Naive thymus-derived CD8-positive, alpha-beta T cell (primary cell): ENCODE results near the gene S100A13. TPM values are rescaled to one million over a fixed set of nuclear protein-coding genes. Genes with fewer than 3 reads are reported as not detected.

Experiments
- ATAC-seq, 2 donors: fragments of 150-1000 bp; cut with Tn5 transposase in 1 of 2; sonication (Bioruptor Pico), chemical (Tn5 transposase) in 1 of 2; 1 replicate in 1 of 2; 2 replicates in 1 of 2; pipeline ENCODE4 v1.10.0; 2021; ENCODE audit warnings: mild to moderate bottlenecking in 2 of 2, moderate library complexity in 2 of 2
- POLR2A ChIA-PET: fragments of 350-600 bp; sonication (Branson Sonifier 250); formaldehyde crosslinking; loops from one replicate; lab custom pipeline; 2021; ENCODE audit warnings: antibody characterized with exemption; lab: Charles Lee
- DNase-seq, 10 donors: peaks; one replicate each; pipeline versions ENCODE4 v3.0.0 to v3.0.0-alpha.2; 2020 to 2022
- H3K27ac Mint-ChIP-seq, 10 donors: one replicate each; pipeline ENCODE4 v1.8.0; 2020 to 2022; ENCODE audit warnings: mild to moderate bottlenecking in 10 of 10, mixed read lengths in 10 of 10, moderate library complexity in 4 of 10, inconsistent platforms in 1 of 10
- H3K27me3 Mint-ChIP-seq, 5 donors: one replicate each; pipeline ENCODE4 v1.8.0; 2021 to 2022; ENCODE audit warnings: mixed read lengths in 5 of 5
- H3K36me3 Mint-ChIP-seq, 3 donors: one replicate each; pipeline ENCODE4 v1.8.0; 2020 to 2022; ENCODE audit warnings: mixed read lengths in 3 of 3, mild to moderate bottlenecking in 2 of 3, inconsistent platforms in 1 of 3
- H3K4me1 Mint-ChIP-seq, 4 donors: one replicate each; pipeline ENCODE4 v1.8.0; 2021 to 2022; ENCODE audit warnings: mixed read lengths in 4 of 4
- H3K4me3 Mint-ChIP-seq, 10 donors: one replicate each; pipeline ENCODE4 v1.8.0; 2020 to 2022; ENCODE audit warnings: mild to moderate bottlenecking in 10 of 10, mixed read lengths in 10 of 10, moderate library complexity in 6 of 10, inconsistent platforms in 1 of 10
- H3K9me3 Mint-ChIP-seq, 9 donors: one replicate each; pipeline ENCODE4 v1.8.0; 2020 to 2022; ENCODE audit warnings: mixed read lengths in 9 of 9, mild to moderate bottlenecking in 3 of 9, inconsistent platforms in 1 of 9, moderate library complexity in 1 of 9
- polyA plus RNA-seq, 3 donors: library from polyadenylated mRNA; unstranded; fragments of 300-500 nt; fragmentation: Illumina TruSeq; gene quantifications; one replicate each; pipeline ENCODE4 v1.2.3, GENCODE V29; 2021
- total RNA-seq, 8 experiments: library from RNA in 2 of 8; stranded (reverse) in 2 of 8; gene quantifications; one replicate each; pipeline ENCODE4 v1.2.3 and lab custom pipeline; 2021 to 2026

Gene S100A13
- total and polyA plus RNA-seq, 5 experiments from 2014 or later, result 0.94 to 6.0 (median 1.9) TPM

- H3K4me1 Mint-ChIP-seq, result peaks cover 7 to 14% (median 10%) of the 10 kb centered on the region in 4 donors
- H3K36me3 Mint-ChIP-seq, result no peaks in the 10 kb centered on the region
- ATAC-seq (no peak), DNase-seq (no peak)
- H3K9me3 Mint-ChIP-seq, result no peaks in the 10 kb centered on the region
- no peak overlapping the region for H3K27ac Mint-ChIP-seq
- POLR2A ChIA-PET, result interaction anchor here (1.4 kb wide), 1 partner anchor 8 kb away, joined by 7 read pairs; the partner anchor contains the start of gene CHTOP
- peaks cover 0 to 17% (median 11%) of the 10 kb centered on the region in 5 donors for H3K27me3 Mint-ChIP-seq
- no peak overlapping the region for H3K4me3 Mint-ChIP-seq
Measured at GRCh38 chr1:153624965-153625611, 2.2 kb downstream of the S100A13 start.

GRCh38 chr1:153623101-153623500 is 4.2 kb downstream of the S100A13 start:
- H3K36me3 Mint-ChIP-seq, result no peaks in the 10 kb centered on the region
- no peak for DNase-seq
- no peak overlapping the region for H3K4me3 Mint-ChIP-seq
- no peaks in the 10 kb centered on the region for H3K9me3 Mint-ChIP-seq
- H3K27ac Mint-ChIP-seq, result no peak overlapping the region
- POLR2A ChIA-PET, result interaction anchor here (0.7 kb wide), 1 partner anchor 24 kb away, joined by 4 read pairs; no protein-coding TSS in a partner anchor
- H3K27me3 Mint-ChIP-seq, result peaks cover 0 to 17% (median 11%) of the 10 kb centered on the region in 5 donors
- no peak for ATAC-seq
- H3K4me1 Mint-ChIP-seq, result peaks cover 7 to 14% (median 10%) of the 10 kb centered on the region in 4 donors

- H3K9me3 Mint-ChIP-seq, result no peaks in the 10 kb centered on the region
- H3K4me1 Mint-ChIP-seq, result peaks cover 0 to 8% (median 0%) of the 10 kb centered on the region in 4 donors
- POLR2A ChIA-PET, result interaction anchor here (1.0 to 1.7 kb wide), 2 partner anchors 15 to 68 kb away, joined by 3 to 6 read pairs; partner anchors contain the start of gene CHTOP
- no peaks in the 10 kb centered on the region for H3K27me3 Mint-ChIP-seq
- no peaks in the 10 kb centered on the region for H3K36me3 Mint-ChIP-seq
- H3K4me3 Mint-ChIP-seq, result no peak overlapping the region
- ATAC-seq (no peak), DNase-seq (no peak)
- no peak overlapping the region for H3K27ac Mint-ChIP-seq
Measured at GRCh38 chr1:153619171-153619570, 8.1 kb downstream of the S100A13 start.

- Mint-ChIP-seq H3K27ac (peak overlapping the region in 1 of 10 donors; percentile 28), H3K9me3 (no peaks in the 10 kb centered on the region), H3K4me3 (no peak overlapping the region), H3K27me3 (no peaks in the 10 kb centered on the region), H3K36me3 (no peaks in the 10 kb centered on the region), H3K4me1 (peaks cover 0 to 6% (median 0%) of the 10 kb centered on the region in 4 donors)
- POLR2A ChIA-PET, result no interaction called here
- ATAC-seq (peak in 1 of 2 donors; percentile 72), DNase-seq (peak in 6 of 10 donors; percentile 23 to 54 (median 42))
Measured at GRCh38 chr1:153617663-153618062, 9.6 kb downstream of the S100A13 start.

- no peaks in the 10 kb centered on the region for H3K27me3 Mint-ChIP-seq
- H3K4me3 Mint-ChIP-seq, result no peak overlapping the region
- no peaks in the 10 kb centered on the region for H3K36me3 Mint-ChIP-seq
- ATAC-seq, result no peak
- H3K4me1 Mint-ChIP-seq, result peaks cover 0 to 6% (median 0%) of the 10 kb centered on the region in 4 donors
- no peak for DNase-seq
- H3K9me3 Mint-ChIP-seq, result no peaks in the 10 kb centered on the region
- no peak overlapping the region for H3K27ac Mint-ChIP-seq
- POLR2A ChIA-PET, result no interaction called here
Measured at GRCh38 chr1:153616917-153617311, 10.4 kb downstream of the S100A13 start.

GRCh38 chr1:153616144-153616916 is 11.0 kb downstream of the S100A13 start, which contains the start of gene S100A14:
Gene S100A14, minus strand, starts transcription at chr1:153616325. Its CDS starts 467 bp downstream, at chr1:153615858.
- Mint-ChIP-seq H3K36me3 (no peaks in the 10 kb centered on the region), H3K27me3 (no peaks in the 10 kb centered on the region), H3K9me3 (no peaks in the 10 kb centered on the region), H3K4me1 (peaks cover 0 to 6% (median 0%) of the 10 kb centered on the region in 4 donors), H3K4me3 (no peak within 1 kb of the TSS), H3K27ac (peak within 1 kb of the TSS in 2 of 10 donors; percentile 14 to 57)
- no peak for DNase-seq
- POLR2A ChIA-PET, result no interaction called here
- ATAC-seq, result no peak

GRCh38 chr1:153615406-153615805 is 11.9 kb downstream of the S100A13 start:
- Mint-ChIP-seq H3K9me3 (no peaks in the 10 kb centered on the region), H3K4me1 (peaks cover 0 to 6% (median 0%) of the 10 kb centered on the region in 4 donors), H3K27me3 (no peaks in the 10 kb centered on the region), H3K36me3 (no peaks in the 10 kb centered on the region), H3K27ac (peak overlapping the region in 1 of 10 donors; percentile 57), H3K4me3 (no peak overlapping the region)
- POLR2A ChIA-PET, result no interaction called here
- ATAC-seq, result no peak
- no peak for DNase-seq

- no peak overlapping the region for H3K27ac Mint-ChIP-seq
- ATAC-seq, result no peak
- H3K36me3 Mint-ChIP-seq, result no peaks in the 10 kb centered on the region
- no peaks in the 10 kb centered on the region for H3K27me3 Mint-ChIP-seq
- DNase-seq, result no peak
- no peak overlapping the region for H3K4me3 Mint-ChIP-seq
- POLR2A ChIA-PET, result no interaction called here
- H3K4me1 Mint-ChIP-seq, result peaks cover 0 to 6% (median 0%) of the 10 kb centered on the region in 4 donors
- H3K9me3 Mint-ChIP-seq, result no peaks in the 10 kb centered on the region
Measured at GRCh38 chr1:153614906-153615305, 12.4 kb downstream of the S100A13 start.

- Mint-ChIP-seq H3K9me3 (no peaks in the 10 kb centered on the region), H3K36me3 (no peaks in the 10 kb centered on the region), H3K4me1 (peaks cover 0 to 6% (median 0%) of the 10 kb centered on the region in 4 donors), H3K27me3 (no peaks in the 10 kb centered on the region), H3K4me3 (no peak overlapping the region), H3K27ac (no peak overlapping the region)
- POLR2A ChIA-PET, result no interaction called here
- no peak for ATAC-seq
- no peak for DNase-seq
Measured at GRCh38 chr1:153614189-153614900, 13.0 kb downstream of the S100A13 start.

GRCh38 chr1:153613406-153613805 is 13.9 kb downstream of the S100A13 start:
- Mint-ChIP-seq H3K36me3 (no peaks in the 10 kb centered on the region), H3K27me3 (no peaks in the 10 kb centered on the region), H3K4me1 (peaks cover 0 to 6% (median 0%) of the 10 kb centered on the region in 4 donors), H3K4me3 (no peak overlapping the region), H3K9me3 (no peaks in the 10 kb centered on the region), H3K27ac (no peak overlapping the region)
- ATAC-seq, result no peak
- no peak for DNase-seq
- POLR2A ChIA-PET, result no interaction called here

- no peaks in the 10 kb centered on the region for H3K9me3 Mint-ChIP-seq
- no peak within 1 kb of the TSS for H3K4me3 Mint-ChIP-seq
- peaks cover 0 to 5% (median 0%) of the 10 kb centered on the region in 4 donors for H3K4me1 Mint-ChIP-seq
- H3K27ac Mint-ChIP-seq, result peak within 1 kb of the TSS in 2 of 10 donors; percentile 21 to 37
- H3K36me3 Mint-ChIP-seq, result no peaks in the 10 kb centered on the region
- POLR2A ChIA-PET, result no interaction called here
- ATAC-seq (no peak), DNase-seq (no peak)
- H3K27me3 Mint-ChIP-seq, result no peaks in the 10 kb centered on the region
Measured at GRCh38 chr1:153612755-153613331, 14.5 kb downstream of the S100A13 start, which contains the start of gene S100A16. Gene S100A16, minus strand, starts transcription at chr1:153613137. Its CDS starts 4,986 bp downstream, at chr1:153608151.

- H3K4me1 Mint-ChIP-seq, result no peaks in the 10 kb centered on the region
- DNase-seq, result no peak
- ATAC-seq, result no peak
- peak overlapping the region in 2 of 10 donors; percentile 21 to 37 for H3K27ac Mint-ChIP-seq
- H3K4me3 Mint-ChIP-seq, result no peak overlapping the region
- no peaks in the 10 kb centered on the region for H3K27me3 Mint-ChIP-seq
- no peaks in the 10 kb centered on the region for H3K36me3 Mint-ChIP-seq
- POLR2A ChIA-PET, result interaction anchor here (0.7 kb wide), 1 partner anchor 37 kb away, joined by 4 read pairs; no protein-coding TSS in a partner anchor
- no peaks in the 10 kb centered on the region for H3K9me3 Mint-ChIP-seq
Measured at GRCh38 chr1:153612111-153612754, 15.1 kb downstream of the S100A13 start.
